MCF 10A (cell line): ENCODE measurements around the gene TRPV6. TPM values are rescaled to one million over a fixed set of nuclear protein-coding genes. Genes with fewer than 3 reads are reported as not detected.

Experiments used
- BruUV-seq: library from RNA; stranded (reverse); fragments of 400-500 nt; replicated peaks from 2 replicates; lab custom pipeline; 2021; lab: Mats Ljungman, UMichigan
- CTCF ChIA-PET: fragments of 300-600 bp; sonication (Branson Sonifier 250); formaldehyde crosslinking; extraction: SDS; loops from one replicate; lab custom pipeline; 2021; ENCODE audit warnings: antibody characterized with exemption, inconsistent platforms; lab: Yijun Ruan, JAX
- POLR2A ChIA-PET: fragments of 300-600, 350-650 bp; sonication (Branson Sonifier 250); formaldehyde crosslinking; extraction: SDS; loops from one replicate; lab custom pipeline; 2020; ENCODE audit warnings: antibody characterized with exemption, inconsistent platforms; lab: Yijun Ruan, JAX
- DNase-seq: peaks from one replicate; pipeline ENCODE4 v3.0.0-alpha.2; 2018; ENCODE audit not compliant: unreplicated experiment
- H3K27ac Mint-ChIP-seq: one replicate; pipeline ENCODE4 v1.8.0; 2022; ENCODE audit warnings: mild to moderate bottlenecking, low read depth, mixed read lengths; ENCODE audit not compliant: unreplicated experiment
- H3K27me3 Mint-ChIP-seq: one replicate; pipeline ENCODE4 v1.8.0; 2022; ENCODE audit warnings: mixed read lengths; ENCODE audit not compliant: insufficient read depth, unreplicated experiment
- H3K36me3 Mint-ChIP-seq: one replicate; pipeline ENCODE4 v1.8.0; 2022; ENCODE audit warnings: mild to moderate bottlenecking, moderate library complexity, mixed read lengths; ENCODE audit not compliant: insufficient read depth, unreplicated experiment
- H3K4me1 Mint-ChIP-seq: one replicate; pipeline ENCODE4 v1.8.0; 2022; ENCODE audit warnings: mixed read lengths; ENCODE audit not compliant: insufficient read depth, unreplicated experiment
- H3K4me3 Mint-ChIP-seq: one replicate; pipeline ENCODE4 v1.8.0; 2022; ENCODE audit warnings: mild to moderate bottlenecking, moderate library complexity, mixed read lengths; ENCODE audit not compliant: unreplicated experiment
- H3K9me3 Mint-ChIP-seq: one replicate; pipeline ENCODE4 v1.8.0; 2022; ENCODE audit warnings: mixed read lengths; ENCODE audit not compliant: unreplicated experiment
- intact Hi-C: fragments of 100-400 bp; cut with micrococcal nuclease; formaldehyde crosslinking; loops from 2 replicates; pipeline ENCODE4 v1.14.1; 2022
- total RNA-seq: library from RNA; stranded (reverse); gene quantifications from 2 replicates; pipeline ENCODE4 v1.2.3, GENCODE V29; 2022
- TF ChIP-seq, protein P1 (sequence below): fragments of 200-600 bp; IDR thresholded peaks from one replicate; pipeline ENCODE4 v1.8.0; 2022; ENCODE audit warnings: antibody characterized with exemption, mild to moderate bottlenecking; ENCODE audit not compliant: unreplicated experiment

The TRPV6 gene
- total RNA-seq, 1 experiment from 2014 or later: 0.30 TPM

DNA sequence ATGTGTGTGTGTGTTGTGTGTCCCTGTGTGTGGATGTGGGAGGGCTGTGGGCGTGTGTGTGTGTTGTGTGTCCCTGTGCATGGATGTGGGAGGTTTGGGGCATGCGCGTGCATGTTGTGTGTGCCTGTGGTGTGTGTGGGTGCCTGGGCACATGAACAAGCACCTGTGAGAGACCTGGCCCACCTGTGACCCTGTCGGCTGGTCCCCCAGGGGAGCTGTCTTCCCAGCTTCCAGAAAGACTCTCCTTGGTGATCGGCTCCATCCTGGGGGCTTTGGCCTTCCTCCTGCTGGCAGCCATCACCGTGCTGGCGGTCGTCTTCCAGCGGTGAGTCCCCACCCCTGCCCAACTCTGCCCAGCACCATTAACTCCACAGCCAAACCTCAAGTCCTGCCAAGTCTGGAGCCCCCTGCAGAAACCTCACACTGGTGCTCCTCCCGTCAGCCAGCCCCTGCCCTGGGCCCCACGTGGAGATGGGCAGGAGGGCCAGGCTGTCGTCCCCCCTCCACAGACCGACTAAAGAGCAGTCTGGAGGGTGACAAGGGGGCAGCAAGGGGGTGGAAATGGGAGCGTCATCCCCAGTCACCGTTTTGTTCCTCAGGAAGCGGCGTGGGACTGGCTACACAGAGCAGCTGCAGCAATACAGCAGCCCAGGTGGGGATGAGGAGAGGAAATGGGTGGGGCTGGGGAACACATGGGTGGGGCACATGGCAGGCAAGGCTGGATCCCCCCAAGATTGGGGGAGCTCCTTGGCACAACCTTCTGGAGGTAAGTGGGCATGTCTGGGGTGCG is 18.0 kb downstream of the TRPV6 start:
- BruUV-seq: no TSS peak
- Mint-ChIP-seq H3K36me3 (no peaks in the 10 kb centered on the region), H3K27ac (no peak overlapping the region), H3K9me3 (no peaks in the 10 kb centered on the region), H3K27me3 (peaks cover 11% of the 10 kb centered on the region), H3K4me1 (peaks cover 5% of the 10 kb centered on the region), H3K4me3 (no peak overlapping the region)
- ChIA-PET POLR2A (no interaction called here), CTCF (interaction anchor here (0.6 to 7.8 kb wide), 21 partner anchors 12 to 353 kb away, joined by 3 to 86 read pairs (median 5); partner anchors contain the start of genes EPHB6 and TAS2R40)
- intact Hi-C loops: no loop called here
- TF ChIP-seq, protein P1, sequence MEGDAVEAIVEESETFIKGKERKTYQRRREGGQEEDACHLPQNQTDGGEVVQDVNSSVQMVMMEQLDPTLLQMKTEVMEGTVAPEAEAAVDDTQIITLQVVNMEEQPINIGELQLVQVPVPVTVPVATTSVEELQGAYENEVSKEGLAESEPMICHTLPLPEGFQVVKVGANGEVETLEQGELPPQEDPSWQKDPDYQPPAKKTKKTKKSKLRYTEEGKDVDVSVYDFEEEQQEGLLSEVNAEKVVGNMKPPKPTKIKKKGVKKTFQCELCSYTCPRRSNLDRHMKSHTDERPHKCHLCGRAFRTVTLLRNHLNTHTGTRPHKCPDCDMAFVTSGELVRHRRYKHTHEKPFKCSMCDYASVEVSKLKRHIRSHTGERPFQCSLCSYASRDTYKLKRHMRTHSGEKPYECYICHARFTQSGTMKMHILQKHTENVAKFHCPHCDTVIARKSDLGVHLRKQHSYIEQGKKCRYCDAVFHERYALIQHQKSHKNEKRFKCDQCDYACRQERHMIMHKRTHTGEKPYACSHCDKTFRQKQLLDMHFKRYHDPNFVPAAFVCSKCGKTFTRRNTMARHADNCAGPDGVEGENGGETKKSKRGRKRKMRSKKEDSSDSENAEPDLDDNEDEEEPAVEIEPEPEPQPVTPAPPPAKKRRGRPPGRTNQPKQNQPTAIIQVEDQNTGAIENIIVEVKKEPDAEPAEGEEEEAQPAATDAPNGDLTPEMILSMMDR: no peak
- no peak for DNase-seq

- intact Hi-C loops: no loop called here
- BruUV-seq: no TSS peak
- no peak overlapping the region for H3K4me3 Mint-ChIP-seq
- DNase-seq: no peak
- peaks cover 5% of the 10 kb centered on the region for H3K4me1 Mint-ChIP-seq
- ChIA-PET CTCF (interaction anchor here (0.6 to 7.8 kb wide), 29 partner anchors 8 to 526 kb away, joined by 3 to 86 read pairs (median 5); partner anchors contain the start of genes EPHB6 and TAS2R40), POLR2A (no interaction called here)
- H3K27me3 Mint-ChIP-seq: peaks cover 17% of the 10 kb centered on the region
- H3K36me3 Mint-ChIP-seq: no peaks in the 10 kb centered on the region
- H3K27ac Mint-ChIP-seq: no peak overlapping the region
- TF ChIP-seq, protein P1: no peak
- H3K9me3 Mint-ChIP-seq: no peaks in the 10 kb centered on the region
Observed at GRCh38 chr7:142867097-142867378, 18.5 kb downstream of the TRPV6 start.

DNA sequence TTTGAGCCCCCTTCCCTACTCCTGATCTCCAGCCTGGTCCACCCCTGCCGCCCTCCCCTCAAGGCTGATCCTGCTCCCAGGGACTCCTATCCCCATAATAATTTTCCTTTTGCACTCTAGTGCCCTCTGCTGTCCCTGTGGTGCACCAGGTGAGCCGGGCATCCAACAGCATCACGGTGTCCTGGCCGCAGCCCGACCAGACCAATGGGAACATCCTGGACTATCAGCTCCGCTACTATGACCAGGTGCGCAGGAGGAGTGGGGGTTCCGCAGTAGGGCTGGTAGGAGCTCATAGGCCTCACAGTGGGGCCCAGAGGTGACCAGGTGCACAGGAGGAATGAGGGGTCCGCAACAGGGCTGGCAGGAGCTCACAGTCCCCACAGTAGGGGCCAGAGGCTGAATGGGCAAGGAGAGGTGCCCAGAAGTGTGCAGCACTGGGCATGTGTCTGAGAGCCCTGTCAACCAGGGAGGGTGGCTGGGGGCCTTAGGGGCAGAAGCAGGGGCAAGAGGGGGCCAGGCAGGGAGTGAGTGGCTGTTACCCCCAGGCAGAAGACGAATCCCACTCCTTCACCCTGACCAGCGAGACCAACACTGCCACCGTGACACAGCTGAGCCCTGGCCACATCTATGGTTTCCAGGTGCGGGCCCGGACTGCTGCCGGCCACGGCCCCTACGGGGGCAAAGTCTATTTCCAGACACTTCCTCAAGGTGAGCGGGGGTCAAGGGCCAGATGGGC is 19.0 kb downstream of the TRPV6 start:
- Mint-ChIP-seq H3K27me3 (peaks cover 22% of the 10 kb centered on the region), H3K9me3 (no peaks in the 10 kb centered on the region), H3K4me1 (peaks cover 5% of the 10 kb centered on the region), H3K4me3 (no peak overlapping the region), H3K36me3 (no peaks in the 10 kb centered on the region), H3K27ac (no peak overlapping the region)
- TF ChIP-seq, protein P1: peak; percentile 61
- DNase-seq: peak; percentile 73
- ChIA-PET POLR2A (interaction anchor here (0.6 to 2.1 kb wide), 3 partner anchors 11 to 550 kb away, joined by 3 to 7 read pairs (median 5); partner anchors contain the start of gene EPHB6), CTCF (interaction anchor here (0.6 to 7.8 kb wide), 48 partner anchors 8 to 527 kb away, joined by 3 to 86 read pairs (median 4); partner anchors contain the start of genes EPHB6 and TAS2R40)
- intact Hi-C loops: loop anchor here (1.0 kb wide), 1 partner anchor 12 kb away; no protein-coding TSS in a partner anchor
- BruUV-seq: no TSS peak

- H3K4me1 Mint-ChIP-seq: peaks cover 5% of the 10 kb centered on the region
- H3K27ac Mint-ChIP-seq: no peak overlapping the region
- POLR2A ChIA-PET: interaction anchor here (0.6 to 2.1 kb wide), 3 partner anchors 10 to 551 kb away, joined by 3 to 7 read pairs (median 5); partner anchors contain the start of gene EPHB6
- no peak for DNase-seq
- intact Hi-C loops: loop anchor here (1.0 kb wide), 1 partner anchor 11 kb away; no protein-coding TSS in a partner anchor
- H3K4me3 Mint-ChIP-seq: no peak overlapping the region
- peaks cover 30% of the 10 kb centered on the region for H3K27me3 Mint-ChIP-seq
- TF ChIP-seq, protein P1: no peak
- no peaks in the 10 kb centered on the region for H3K9me3 Mint-ChIP-seq
- no TSS peak for BruUV-seq
- CTCF ChIA-PET: interaction anchor here (0.6 to 7.8 kb wide), 35 partner anchors 8 to 508 kb away, joined by 3 to 86 read pairs (median 5); partner anchors contain the start of genes EPHB6 and TAS2R40
- H3K36me3 Mint-ChIP-seq: no peaks in the 10 kb centered on the region
Observed at GRCh38 chr7:142865766-142866165, 19.8 kb downstream of the TRPV6 start.
